HEK293 (cell line): ENCODE measurements around the gene HIPK2.

Source experiments
- CTCF ChIA-PET: fragments of 350-600 bp; formaldehyde crosslinking; extraction: SDS; loops from one replicate; lab custom pipeline; 2021; ENCODE audit warnings: antibody characterized with exemption; lab: Yijun Ruan, JAX
- POLR2A ChIA-PET: fragments of 300-600 bp; formaldehyde crosslinking; extraction: SDS; loops from one replicate; lab custom pipeline; 2020; ENCODE audit warnings: antibody characterized with exemption, inconsistent platforms; lab: Yijun Ruan, JAX
- H3K27ac ChIP-seq: fragments of 200-500 bp; sonication (Bioruptor generic); 2 replicates; pipeline ENCODE4 v1.5.1; 2014; ENCODE audit warnings: low read depth, low read length, control low read depth, inconsistent platforms; ENCODE audit errors: extremely low read depth
- H3K36me3 ChIP-seq, 2 experiments: fragments of 200-500 bp in 1 of 2; sonication (Bioruptor generic) in 1 of 2; 1 replicate in 1 of 2; 2 replicates in 1 of 2; pipeline ENCODE4 v1.5.1; 2014 to 2017; ENCODE audit warnings: inconsistent platforms in 2 of 2, low read length in 2 of 2; ENCODE audit not compliant: control insufficient read depth in 2 of 2, insufficient read depth in 1 of 2
- H3K4me1 ChIP-seq: fragments of 200-500 bp; sonication (Bioruptor generic); 2 replicates; pipeline ENCODE4 v1.5.1; 2014; ENCODE audit warnings: mild to moderate bottlenecking, low read length, inconsistent platforms; ENCODE audit not compliant: control insufficient read depth, insufficient read depth
- H3K4me3 ChIP-seq: 2 replicates; pipeline ENCODE4 v1.5.1; 2011; ENCODE audit warnings: low read depth, mild to moderate bottlenecking, control low read depth, low read length, moderate library complexity
- H3K9me3 ChIP-seq: fragments of 200-500 bp; sonication (Bioruptor generic); 2 replicates; pipeline ENCODE4 v1.5.1; 2014; ENCODE audit warnings: low read depth, low read length, inconsistent platforms; ENCODE audit not compliant: control insufficient read depth, insufficient read depth
- EGR2 ChIP-seq: fragments of 450-650 bp; formaldehyde crosslinking; IDR thresholded peaks from 2 replicates; pipeline ENCODE4 v1.5.1; 2016; ENCODE audit warnings: low read depth, missing biosample characterization, missing genetic modification characterization
- GLI4 ChIP-seq: fragments of 450-650 bp; formaldehyde crosslinking; IDR thresholded peaks from 2 replicates; pipeline ENCODE4 v1.5.1; 2016; ENCODE audit warnings: missing biosample characterization, missing genetic modification characterization
- IKZF3 ChIP-seq: fragments of 450-650 bp; IDR thresholded peaks from 2 replicates; pipeline ENCODE4 v1.5.0; 2018; ENCODE audit warnings: missing biosample characterization, mild to moderate bottlenecking, missing genetic modification characterization, moderate library complexity
- KLF10 ChIP-seq: fragments of 450-650 bp; IDR thresholded peaks from 2 replicates; pipeline ENCODE4 v1.5.1; 2018; ENCODE audit warnings: missing biosample characterization, mild to moderate bottlenecking, missing genetic modification characterization
- KLF7 ChIP-seq: fragments of 450-650 bp; formaldehyde crosslinking; IDR thresholded peaks from 2 replicates; pipeline ENCODE4 v1.5.1; 2016; ENCODE audit warnings: missing biosample characterization, missing genetic modification characterization, borderline replicate concordance
- ZBTB21 ChIP-seq: fragments of 450-650 bp; formaldehyde crosslinking; IDR thresholded peaks from 2 replicates; pipeline ENCODE4 v1.5.1; 2017; ENCODE audit warnings: missing biosample characterization, missing genetic modification characterization
- ZBTB48 ChIP-seq: fragments of 450-650 bp; formaldehyde crosslinking; IDR thresholded peaks from 2 replicates; pipeline ENCODE4 v1.5.1; 2016; ENCODE audit warnings: missing biosample characterization, missing genetic modification characterization
- ZBTB8A ChIP-seq: fragments of 450-650 bp; formaldehyde crosslinking; IDR thresholded peaks from 2 replicates; pipeline ENCODE4 v1.5.1; 2016; ENCODE audit warnings: missing biosample characterization, missing genetic modification characterization
- ZFP37 ChIP-seq: fragments of 450-650 bp; formaldehyde crosslinking; IDR thresholded peaks from 2 replicates; pipeline ENCODE4 v1.5.1; 2016; ENCODE audit warnings: missing biosample characterization, missing genetic modification characterization
- ZNF132 ChIP-seq: fragments of 450-650 bp; formaldehyde crosslinking; IDR thresholded peaks from 2 replicates; pipeline ENCODE4 v1.5.1; 2017; ENCODE audit warnings: missing biosample characterization, missing genetic modification characterization, borderline replicate concordance
- ZNF146 ChIP-seq: fragments of 450-650 bp; formaldehyde crosslinking; IDR thresholded peaks from 2 replicates; pipeline ENCODE4 v1.5.1; 2016; ENCODE audit warnings: missing biosample characterization, missing genetic modification characterization
- ZNF19 ChIP-seq: fragments of 450-650 bp; formaldehyde crosslinking; IDR thresholded peaks from 2 replicates; pipeline ENCODE4; 2016; ENCODE audit warnings: missing biosample characterization, missing genetic modification characterization, low read depth
- ZNF211 ChIP-seq: fragments of 450-650 bp; formaldehyde crosslinking; IDR thresholded peaks from 2 replicates; pipeline ENCODE4 v1.5.1; 2016; ENCODE audit warnings: low read depth, missing biosample characterization, missing genetic modification characterization
- ZNF214 ChIP-seq: fragments of 450-650 bp; formaldehyde crosslinking; IDR thresholded peaks from 2 replicates; pipeline ENCODE4 v1.5.1; 2017; ENCODE audit warnings: missing biosample characterization, mild to moderate bottlenecking, missing genetic modification characterization, borderline replicate concordance
- ZNF292 ChIP-seq: fragments of 450-650 bp; formaldehyde crosslinking; IDR thresholded peaks from 2 replicates; pipeline ENCODE4 v1.5.1; 2016; ENCODE audit warnings: low read depth, missing biosample characterization, missing genetic modification characterization, borderline replicate concordance
- ZNF302 ChIP-seq: fragments of 450-650 bp; formaldehyde crosslinking; IDR thresholded peaks from 2 replicates; pipeline ENCODE4 v1.5.1; 2016; ENCODE audit warnings: missing biosample characterization, missing genetic modification characterization, low read depth
- ZNF350 ChIP-seq: fragments of 450-650 bp; formaldehyde crosslinking; IDR thresholded peaks from 2 replicates; pipeline ENCODE4 v1.5.0; 2017; ENCODE audit warnings: missing biosample characterization, mild to moderate bottlenecking, missing genetic modification characterization
- ZNF391 ChIP-seq: fragments of 450-650 bp; formaldehyde crosslinking; IDR thresholded peaks from 2 replicates; pipeline ENCODE4 v1.5.1; 2016; ENCODE audit warnings: low read depth, missing biosample characterization, missing genetic modification characterization, borderline replicate concordance
- ZNF48 ChIP-seq: fragments of 450-650 bp; formaldehyde crosslinking; IDR thresholded peaks from 2 replicates; pipeline ENCODE4 v1.5.1; 2016; ENCODE audit warnings: missing biosample characterization, missing genetic modification characterization
- ZNF514 ChIP-seq: fragments of 450-650 bp; formaldehyde crosslinking; IDR thresholded peaks from 2 replicates; pipeline ENCODE4 v1.5.1; 2016; ENCODE audit warnings: missing biosample characterization, missing genetic modification characterization
- ZNF530 ChIP-seq: fragments of 450-650 bp; formaldehyde crosslinking; IDR thresholded peaks from 2 replicates; pipeline ENCODE4 v1.5.1; 2016; ENCODE audit warnings: low read depth, missing biosample characterization, missing genetic modification characterization
- ZNF585B ChIP-seq: fragments of 450-650 bp; formaldehyde crosslinking; IDR thresholded peaks from 2 replicates; pipeline ENCODE4 v1.5.1; 2016; ENCODE audit warnings: missing biosample characterization, missing genetic modification characterization
- ZNF600 ChIP-seq: fragments of 450-650 bp; formaldehyde crosslinking; IDR thresholded peaks from 2 replicates; pipeline ENCODE4 v1.5.1; 2016; ENCODE audit warnings: missing biosample characterization, missing genetic modification characterization
- ZNF629 ChIP-seq: fragments of 450-650 bp; formaldehyde crosslinking; IDR thresholded peaks from 2 replicates; pipeline ENCODE4 v1.5.1; 2017; ENCODE audit warnings: missing biosample characterization, missing genetic modification characterization
- ZNF777 ChIP-seq: fragments of 450-650 bp; formaldehyde crosslinking; IDR thresholded peaks from 2 replicates; pipeline ENCODE4 v1.5.1; 2017; ENCODE audit warnings: missing biosample characterization, missing genetic modification characterization, borderline replicate concordance
- ZNF843 ChIP-seq: fragments of 450-650 bp; formaldehyde crosslinking; IDR thresholded peaks from 2 replicates; pipeline ENCODE4 v1.5.1; 2016; ENCODE audit warnings: missing biosample characterization, missing genetic modification characterization
- ZSCAN16 ChIP-seq: fragments of 450-650 bp; formaldehyde crosslinking; IDR thresholded peaks from 2 replicates; pipeline ENCODE4 v1.5.1; 2016; ENCODE audit warnings: missing biosample characterization, missing genetic modification characterization
- ZSCAN30 ChIP-seq: fragments of 450-650 bp; IDR thresholded peaks from 2 replicates; pipeline ENCODE4 v1.5.1; 2018; ENCODE audit warnings: missing biosample characterization, mild to moderate bottlenecking, missing genetic modification characterization, moderate library complexity
- TF ChIP-seq, protein P1 (sequence below): fragments of 450-650 bp; IDR thresholded peaks from 2 replicates; pipeline ENCODE4 v1.5.1; 2018; ENCODE audit warnings: missing biosample characterization, mild to moderate bottlenecking, missing genetic modification characterization
- TF ChIP-seq, protein P2 (sequence below): fragments of 450-650 bp; formaldehyde crosslinking; IDR thresholded peaks from 2 replicates; pipeline ENCODE4 v1.5.1; 2016; ENCODE audit warnings: missing biosample characterization, missing genetic modification characterization, borderline replicate concordance
- TF ChIP-seq, protein P3 (sequence below): fragments of 450-650 bp; formaldehyde crosslinking; IDR thresholded peaks from 2 replicates; pipeline ENCODE4 v1.5.1; 2016; ENCODE audit warnings: missing biosample characterization, missing genetic modification characterization
- TF ChIP-seq, protein P4 (sequence below): fragments of 450-650 bp; formaldehyde crosslinking; IDR thresholded peaks from 2 replicates; pipeline ENCODE4 v1.5.1; 2016; ENCODE audit warnings: missing biosample characterization, missing genetic modification characterization

Gene HIPK2

DNA sequence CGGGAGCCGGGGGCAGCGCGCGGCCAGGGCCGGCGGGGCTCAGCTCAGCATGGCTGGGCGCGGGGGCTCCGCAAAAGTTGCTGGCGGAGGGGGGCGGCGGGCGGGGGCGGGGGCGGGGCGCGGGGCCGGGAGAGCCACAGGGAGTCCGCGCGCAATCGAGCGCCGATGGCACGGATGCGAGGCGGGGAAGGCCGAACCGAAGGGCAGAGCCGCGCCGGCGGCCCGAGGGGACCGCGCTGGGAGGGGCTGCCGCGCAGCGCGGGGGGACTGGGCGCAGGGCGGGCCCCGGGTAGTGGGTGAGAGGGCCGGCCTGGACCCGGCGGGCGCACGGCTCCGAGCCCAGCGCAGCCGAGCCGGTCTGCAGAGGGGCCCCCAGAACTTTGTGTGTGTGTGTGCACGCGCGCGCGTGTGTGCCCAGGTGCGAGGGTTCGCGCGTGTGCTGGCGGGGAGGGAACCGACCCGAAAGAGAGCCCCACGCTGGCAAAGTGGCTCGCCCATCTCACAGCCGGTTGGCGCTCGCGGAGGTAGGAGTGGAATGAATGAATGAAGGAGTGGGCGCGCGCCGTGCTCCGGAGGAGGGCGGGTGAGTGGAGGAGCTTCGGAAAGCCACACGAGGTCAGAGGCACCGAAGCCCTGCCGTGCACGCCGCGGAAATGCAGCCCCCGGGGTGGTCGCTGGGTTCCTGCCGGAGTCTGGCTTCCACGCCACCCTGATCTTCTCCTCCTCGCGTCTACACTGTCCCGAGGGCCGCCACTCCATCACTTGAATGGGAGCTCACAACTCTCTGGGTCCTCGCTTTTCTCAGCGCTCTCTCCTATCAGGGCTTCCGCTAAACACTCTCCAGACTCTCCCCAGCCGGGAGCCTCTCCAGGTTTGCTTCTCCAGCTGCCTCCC, at the start of gene HIPK2:
Gene HIPK2 (minus strand): TSS at position 51 of the 894 bp plus-strand sequence. CDS start 375 bp downstream, outside the sequence.
- Histone ChIP-seq H3K9me3 (no peaks in the 10 kb centered on the region), H3K4me3 (peak within 1 kb of the TSS; percentile 71), H3K4me1 (no peaks in the 10 kb centered on the region), H3K27ac (peak within 1 kb of the TSS; percentile 71; the same call in 1 of the 2 replicates), H3K36me3 (no peaks in the 10 kb centered on the region)
- CTCF ChIA-PET: interaction anchor here (1.1 kb wide), 1 partner anchor 10 kb away, joined by 4 read pairs; no protein-coding TSS in a partner anchor
- POLR2A ChIA-PET: interaction anchor here (0.5 kb wide), 1 partner anchor 1959 kb away, joined by 3 read pairs; no protein-coding TSS in a partner anchor
- TF ChIP-seq, protein P1, sequence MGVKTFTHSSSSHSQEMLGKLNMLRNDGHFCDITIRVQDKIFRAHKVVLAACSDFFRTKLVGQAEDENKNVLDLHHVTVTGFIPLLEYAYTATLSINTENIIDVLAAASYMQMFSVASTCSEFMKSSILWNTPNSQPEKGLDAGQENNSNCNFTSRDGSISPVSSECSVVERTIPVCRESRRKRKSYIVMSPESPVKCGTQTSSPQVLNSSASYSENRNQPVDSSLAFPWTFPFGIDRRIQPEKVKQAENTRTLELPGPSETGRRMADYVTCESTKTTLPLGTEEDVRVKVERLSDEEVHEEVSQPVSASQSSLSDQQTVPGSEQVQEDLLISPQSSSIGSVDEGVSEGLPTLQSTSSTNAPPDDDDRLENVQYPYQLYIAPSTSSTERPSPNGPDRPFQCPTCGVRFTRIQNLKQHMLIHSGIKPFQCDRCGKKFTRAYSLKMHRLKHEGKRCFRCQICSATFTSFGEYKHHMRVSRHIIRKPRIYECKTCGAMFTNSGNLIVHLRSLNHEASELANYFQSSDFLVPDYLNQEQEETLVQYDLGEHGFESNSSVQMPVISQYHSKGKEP (tag by site-specific recombination): peak; percentile 44; the same call in 1 of the 2 replicates
- TF ChIP-seq ZNF777: no peak; the same call in 1 of the 2 replicates
- TF ChIP-seq GLI4 (tag by site-specific recombination): 0 out of 2 replicates have a peak, but pooled peaks have one; percentile 33
- TF ChIP-seq ZNF350 (tag by site-specific recombination): no peak
- TF ChIP-seq ZNF132 (tag by site-specific recombination): no peak
- TF ChIP-seq KLF10 (tag by site-specific recombination): peak; percentile 54; the same call in 1 of the 2 replicates
- TF ChIP-seq ZNF391: no peak
- no peak for TF ChIP-seq ZNF19 (tag by site-specific recombination)
- no peak for TF ChIP-seq ZFP37
- TF ChIP-seq ZNF629: 0 out of 2 replicates have a peak, but pooled peaks have one; percentile 10
- 0 out of 2 replicates have a peak, but pooled peaks have one; percentile 6 for TF ChIP-seq ZNF585B
- no peak for TF ChIP-seq ZNF514 (tag by site-specific recombination)
- TF ChIP-seq, protein P2, sequence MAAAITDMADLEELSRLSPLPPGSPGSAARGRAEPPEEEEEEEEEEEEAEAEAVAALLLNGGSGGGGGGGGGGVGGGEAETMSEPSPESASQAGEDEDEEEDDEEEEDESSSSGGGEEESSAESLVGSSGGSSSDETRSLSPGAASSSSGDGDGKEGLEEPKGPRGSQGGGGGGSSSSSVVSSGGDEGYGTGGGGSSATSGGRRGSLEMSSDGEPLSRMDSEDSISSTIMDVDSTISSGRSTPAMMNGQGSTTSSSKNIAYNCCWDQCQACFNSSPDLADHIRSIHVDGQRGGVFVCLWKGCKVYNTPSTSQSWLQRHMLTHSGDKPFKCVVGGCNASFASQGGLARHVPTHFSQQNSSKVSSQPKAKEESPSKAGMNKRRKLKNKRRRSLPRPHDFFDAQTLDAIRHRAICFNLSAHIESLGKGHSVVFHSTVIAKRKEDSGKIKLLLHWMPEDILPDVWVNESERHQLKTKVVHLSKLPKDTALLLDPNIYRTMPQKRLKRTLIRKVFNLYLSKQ (tag by site-specific recombination): no peak
- no peak for TF ChIP-seq ZNF530 (tag by site-specific recombination)
- peak; percentile 87 for TF ChIP-seq EGR2
- no peak for TF ChIP-seq ZNF211 (tag by site-specific recombination)
- TF ChIP-seq, protein P3, sequence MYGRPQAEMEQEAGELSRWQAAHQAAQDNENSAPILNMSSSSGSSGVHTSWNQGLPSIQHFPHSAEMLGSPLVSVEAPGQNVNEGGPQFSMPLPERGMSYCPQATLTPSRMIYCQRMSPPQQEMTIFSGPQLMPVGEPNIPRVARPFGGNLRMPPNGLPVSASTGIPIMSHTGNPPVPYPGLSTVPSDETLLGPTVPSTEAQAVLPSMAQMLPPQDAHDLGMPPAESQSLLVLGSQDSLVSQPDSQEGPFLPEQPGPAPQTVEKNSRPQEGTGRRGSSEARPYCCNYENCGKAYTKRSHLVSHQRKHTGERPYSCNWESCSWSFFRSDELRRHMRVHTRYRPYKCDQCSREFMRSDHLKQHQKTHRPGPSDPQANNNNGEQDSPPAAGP: peak; percentile 86
- TF ChIP-seq ZNF292 (tag by site-specific recombination): no peak
- TF ChIP-seq IKZF3 (tag by site-specific recombination): peak; percentile 18; the same call in 1 of the 2 replicates
- TF ChIP-seq ZBTB48: no peak; the same call in 1 of the 2 replicates
- TF ChIP-seq ZNF146 (tag by site-specific recombination): no peak; the same call in 1 of the 2 replicates
- TF ChIP-seq ZNF48 (tag by site-specific recombination): no peak
- no peak for TF ChIP-seq ZBTB21 (tag by site-specific recombination)
- TF ChIP-seq ZBTB8A (tag by site-specific recombination): peak; percentile 85
- no peak for TF ChIP-seq ZNF214
- TF ChIP-seq, protein P4, sequence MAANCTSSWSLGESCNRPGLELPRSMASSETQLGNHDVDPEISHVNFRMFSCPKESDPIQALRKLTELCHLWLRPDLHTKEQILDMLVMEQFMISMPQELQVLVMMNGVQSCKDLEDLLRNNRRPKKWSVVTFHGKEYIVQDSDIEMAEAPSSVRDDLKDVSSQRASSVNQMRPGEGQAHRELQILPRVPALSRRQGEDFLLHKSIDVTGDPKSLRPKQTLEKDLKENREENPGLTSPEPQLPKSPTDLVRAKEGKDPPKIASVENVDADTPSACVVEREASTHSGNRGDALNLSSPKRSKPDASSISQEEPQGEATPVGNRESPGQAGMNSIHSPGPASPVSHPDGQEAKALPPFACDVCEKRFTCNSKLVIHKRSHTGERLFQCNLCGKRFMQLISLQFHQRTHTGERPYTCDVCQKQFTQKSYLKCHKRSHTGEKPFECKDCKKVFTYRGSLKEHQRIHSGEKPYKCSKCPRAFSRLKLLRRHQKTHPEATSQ: 0 out of 2 replicates have a peak, but pooled peaks have one; percentile 30
- TF ChIP-seq ZNF843 (tag by site-specific recombination): no peak
- peak; percentile 80 for TF ChIP-seq ZNF600 (tag by site-specific recombination)
- 0 out of 2 replicates have a peak, but pooled peaks have one; percentile 22 for TF ChIP-seq ZSCAN16 (tag by site-specific recombination)
- TF ChIP-seq ZNF302 (tag by site-specific recombination): no peak
- peak; percentile 81 for TF ChIP-seq ZSCAN30 (tag by site-specific recombination)
- TF ChIP-seq KLF7 (tag by site-specific recombination): no peak; the same call in 1 of the 2 replicates
